Measurements from ENCODE around the gene SPNS3.

SPNS3 gene

DNA sequence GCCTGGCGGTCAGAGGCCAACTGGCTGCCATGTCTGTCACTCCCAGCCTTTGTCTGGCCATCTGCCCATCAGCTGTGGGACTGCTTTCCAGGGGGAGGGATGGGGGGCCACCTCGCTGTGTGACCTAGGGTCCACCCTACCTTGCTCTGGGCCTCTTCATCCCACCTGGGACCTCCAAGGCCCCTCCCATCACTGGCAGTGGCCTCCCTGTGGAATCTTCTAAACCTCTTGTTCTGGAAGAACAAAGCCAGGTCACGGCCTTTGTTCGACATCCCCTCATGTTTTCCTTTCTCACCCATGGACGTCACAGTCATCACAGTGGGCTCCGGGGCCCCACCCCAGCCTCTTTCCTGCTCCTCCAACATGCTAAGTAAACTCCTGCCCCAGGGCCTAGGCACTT is 88.9 kb downstream of the SPNS3 start:
- in situ Hi-C loops (cut with HindIII; ENCODE audit: low sequenced_read_pairs): no loop called here

DNA sequence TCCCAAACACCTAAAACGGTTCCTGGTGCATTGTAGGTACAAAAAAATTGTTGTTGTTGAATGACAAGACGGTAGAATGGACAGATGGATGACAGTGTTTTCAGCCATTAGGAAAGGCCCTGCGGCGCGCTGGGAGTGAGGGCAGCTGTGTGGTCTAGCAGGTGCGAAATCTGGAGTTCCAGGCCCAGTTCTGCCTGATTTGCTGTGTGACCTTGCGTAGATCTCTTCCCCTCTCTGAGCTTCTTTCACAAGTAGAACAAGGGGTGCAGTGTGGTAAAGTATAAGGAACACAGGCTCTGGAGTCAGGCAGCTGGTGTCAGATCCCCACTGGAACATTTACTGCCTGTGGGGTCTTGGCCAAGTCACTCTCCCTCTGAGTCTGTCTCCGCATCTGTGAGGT is 90.2 kb downstream of the SPNS3 start:
- in situ Hi-C loops (cut with HindIII; ENCODE audit: low sequenced_read_pairs): no loop called here

DNA sequence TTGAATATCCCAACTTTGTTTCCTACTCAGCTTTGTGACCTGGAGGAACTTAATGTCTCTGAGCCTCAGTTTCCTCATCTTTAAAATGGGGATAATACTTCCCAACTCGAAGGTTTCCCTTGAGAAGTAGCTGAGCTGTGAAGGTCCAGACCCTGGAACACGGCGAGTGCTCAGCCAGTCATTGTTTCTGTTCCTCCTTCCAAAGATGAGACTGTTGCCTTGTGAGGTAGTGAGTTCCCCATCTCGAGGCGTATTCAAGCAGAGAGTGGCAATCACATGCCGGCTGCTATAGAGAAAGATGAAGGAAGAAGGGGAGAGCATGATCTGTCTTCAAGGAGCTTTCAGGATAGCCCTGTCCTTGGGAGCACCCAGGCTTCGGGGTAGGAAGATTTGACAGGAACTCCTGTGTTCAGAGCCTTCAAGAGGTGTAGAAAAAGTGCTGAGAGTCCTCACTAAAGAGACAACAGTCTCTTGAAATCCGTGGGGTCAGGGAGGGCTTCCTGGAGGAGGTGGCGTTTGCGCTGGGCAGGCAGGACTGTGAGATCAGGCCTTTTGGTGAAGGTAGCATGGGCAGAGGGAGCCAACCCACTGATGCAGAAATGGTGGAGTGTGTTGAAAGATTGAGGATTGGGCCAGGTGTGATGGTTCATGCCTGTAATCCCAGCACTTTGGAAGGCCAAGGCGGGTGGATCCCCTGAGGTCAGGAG is 92.1 kb downstream of the SPNS3 start:
- in situ Hi-C loops (cut with HindIII; ENCODE audit: low sequenced_read_pairs): no loop called here

DNA sequence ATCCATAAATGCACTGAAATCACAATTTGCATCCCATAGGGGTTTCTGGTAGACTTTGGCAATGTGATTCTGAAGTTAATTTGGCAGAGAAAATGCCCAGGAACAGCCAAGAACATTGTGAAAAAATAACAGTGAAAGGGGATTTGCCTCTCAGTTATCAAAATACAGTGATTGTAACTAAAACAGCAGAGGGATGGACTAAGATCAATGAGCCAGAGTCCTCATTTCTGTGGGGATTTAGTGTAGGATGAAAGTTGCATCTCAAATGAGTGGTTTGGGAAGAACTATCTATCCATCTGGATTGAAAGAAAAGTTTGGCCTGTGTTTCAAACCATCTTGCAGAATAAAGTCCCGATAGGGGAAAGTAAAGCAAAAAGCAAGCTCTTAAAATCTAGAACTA is 93.4 kb downstream of the SPNS3 start:
- in situ Hi-C loops (cut with HindIII; ENCODE audit: low sequenced_read_pairs): no loop called here

DNA sequence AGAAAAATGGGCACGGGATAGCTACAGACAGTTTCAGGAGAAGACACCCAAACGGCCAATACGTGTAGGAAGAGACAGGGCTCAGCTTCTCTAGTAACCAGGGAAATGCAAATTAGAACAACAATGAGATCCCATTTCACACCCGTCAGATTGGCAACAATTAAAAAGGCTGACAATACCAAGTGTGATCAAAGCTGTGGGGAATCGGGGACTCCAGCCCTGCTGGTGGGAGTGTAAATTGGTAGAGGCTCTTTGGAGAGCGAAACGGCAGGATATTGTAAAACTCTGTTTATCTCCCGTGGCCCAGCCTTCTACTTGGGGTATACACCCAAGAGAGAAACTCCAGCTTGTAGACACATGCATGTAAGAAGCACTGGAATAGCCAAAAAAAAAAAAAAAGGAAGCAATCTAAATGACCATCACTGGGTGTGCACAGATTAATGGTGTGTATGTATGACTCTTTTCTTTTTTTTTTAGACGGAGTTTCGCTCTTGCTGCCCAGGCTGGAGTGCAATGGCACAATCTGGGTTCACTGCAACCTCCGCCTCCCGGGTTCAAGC is 93.9 kb downstream of the SPNS3 start:
- in situ Hi-C loops (cut with HindIII; ENCODE audit: low sequenced_read_pairs): no loop called here

DNA sequence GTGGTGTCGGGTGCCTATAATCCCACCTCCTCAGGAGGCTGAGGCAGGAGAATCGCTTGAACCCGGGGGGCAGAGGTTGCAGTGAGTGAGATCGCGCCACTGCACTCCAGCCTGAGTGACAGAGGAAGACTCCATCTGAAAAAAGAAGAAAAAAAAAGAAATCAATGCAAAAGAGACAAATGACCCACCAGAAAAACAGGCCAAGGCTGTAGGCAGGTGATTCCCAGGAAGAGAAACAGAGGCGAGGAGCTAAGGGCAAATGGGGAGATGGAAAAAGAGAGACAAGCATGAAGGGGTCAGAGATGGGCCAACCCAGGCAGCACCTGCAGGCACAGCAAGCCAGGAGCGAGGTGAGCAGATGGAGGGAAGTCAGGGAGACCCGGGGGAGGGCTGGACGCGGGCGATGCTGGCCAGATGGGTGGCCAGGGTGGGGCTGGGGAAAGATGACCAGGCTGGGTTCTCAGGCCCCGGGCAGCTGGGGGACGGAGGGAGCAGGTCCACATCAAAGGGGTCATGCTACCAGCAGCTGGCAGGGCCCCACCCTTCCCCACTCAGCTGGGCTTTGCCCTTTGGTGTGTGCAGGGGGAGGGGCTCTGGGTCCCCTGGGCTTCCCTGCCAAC is 95.9 kb downstream of the SPNS3 start:
- in situ Hi-C loops (cut with HindIII; ENCODE audit: low sequenced_read_pairs): no loop called here

DNA sequence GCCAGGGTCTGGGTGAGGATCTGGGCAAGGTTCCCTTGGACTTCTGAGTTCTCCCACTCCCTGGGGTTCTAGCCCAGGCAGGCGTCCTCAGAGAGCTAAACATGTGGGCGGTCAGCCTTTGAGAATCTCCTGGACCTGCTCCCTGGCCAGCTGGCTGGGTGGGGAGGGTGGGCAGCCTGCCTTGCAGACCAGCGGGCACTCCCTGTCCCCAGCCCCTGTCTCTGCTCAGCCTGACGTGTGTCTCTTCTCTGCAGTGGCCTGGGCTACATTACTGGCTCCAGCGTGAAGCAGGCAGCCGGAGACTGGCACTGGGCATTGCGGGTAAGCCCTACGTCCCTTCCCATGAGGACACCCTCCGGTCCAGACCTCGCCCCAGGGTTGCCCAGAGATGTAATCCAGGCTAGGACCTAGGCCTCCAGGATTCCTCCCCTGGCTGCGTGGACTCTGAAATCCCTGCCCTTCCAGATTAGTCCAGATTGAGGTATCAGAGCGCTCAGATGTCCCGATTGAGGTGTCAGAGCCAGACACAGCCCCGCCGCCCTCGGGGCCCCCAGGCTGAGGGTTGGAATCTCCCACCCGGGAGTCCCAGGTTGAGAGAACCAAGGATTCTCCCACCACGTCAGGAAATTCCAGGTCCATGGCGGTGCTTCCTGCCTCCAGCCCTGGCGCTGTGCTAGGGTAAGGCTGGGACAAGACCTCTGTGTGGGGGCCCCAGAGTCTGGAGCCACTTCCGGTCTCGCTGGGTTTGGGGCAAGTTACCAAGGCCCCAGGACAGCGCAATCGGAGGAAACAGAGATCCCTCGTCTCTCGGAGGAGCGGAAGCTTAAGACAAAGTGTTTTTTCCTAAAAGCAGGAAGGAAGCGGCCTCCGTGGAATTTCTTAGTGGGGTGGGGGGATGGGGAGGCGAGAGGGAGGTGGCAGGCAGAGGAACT is 97.3 kb downstream of the SPNS3 start:
- in situ Hi-C loops (cut with HindIII; ENCODE audit: low sequenced_read_pairs): no loop called here

DNA sequence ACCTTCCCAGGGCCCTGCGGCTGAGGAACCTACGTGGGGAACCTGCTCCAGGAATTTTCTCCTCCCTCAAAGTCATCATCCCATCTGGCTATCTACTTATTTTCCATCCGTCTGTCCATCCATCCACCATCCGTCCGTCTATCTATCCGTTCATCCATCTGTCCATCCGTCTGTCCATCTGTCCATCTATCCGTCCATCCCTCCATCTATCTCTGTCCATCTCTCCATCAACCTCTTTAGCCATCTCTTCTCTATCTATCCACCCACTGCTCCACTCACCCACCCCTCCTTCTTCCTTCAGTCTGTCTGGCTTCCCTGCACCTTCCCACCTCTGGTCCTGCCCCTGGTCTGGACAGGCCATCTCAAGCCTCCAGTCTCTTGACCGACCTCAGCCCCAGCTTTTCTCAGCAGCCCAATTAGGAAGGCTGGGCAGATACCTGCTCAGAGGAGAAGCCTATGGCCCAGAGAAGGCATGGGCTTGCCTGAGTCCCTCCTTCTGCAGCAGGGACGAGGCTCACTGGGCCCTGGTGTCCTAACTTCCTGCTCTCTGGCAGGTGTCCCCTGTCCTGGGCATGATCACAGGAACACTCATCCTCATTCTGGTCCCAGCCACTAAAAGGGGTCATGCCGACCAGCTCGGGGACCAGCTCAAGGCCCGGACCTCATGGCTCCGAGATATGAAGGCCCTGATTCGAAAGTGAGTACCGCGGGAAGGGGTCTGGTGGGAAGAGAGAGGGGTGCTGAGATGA is 98.4 kb downstream of the SPNS3 start:
- in situ Hi-C loops (cut with HindIII; ENCODE audit: low sequenced_read_pairs): no loop called here

DNA sequence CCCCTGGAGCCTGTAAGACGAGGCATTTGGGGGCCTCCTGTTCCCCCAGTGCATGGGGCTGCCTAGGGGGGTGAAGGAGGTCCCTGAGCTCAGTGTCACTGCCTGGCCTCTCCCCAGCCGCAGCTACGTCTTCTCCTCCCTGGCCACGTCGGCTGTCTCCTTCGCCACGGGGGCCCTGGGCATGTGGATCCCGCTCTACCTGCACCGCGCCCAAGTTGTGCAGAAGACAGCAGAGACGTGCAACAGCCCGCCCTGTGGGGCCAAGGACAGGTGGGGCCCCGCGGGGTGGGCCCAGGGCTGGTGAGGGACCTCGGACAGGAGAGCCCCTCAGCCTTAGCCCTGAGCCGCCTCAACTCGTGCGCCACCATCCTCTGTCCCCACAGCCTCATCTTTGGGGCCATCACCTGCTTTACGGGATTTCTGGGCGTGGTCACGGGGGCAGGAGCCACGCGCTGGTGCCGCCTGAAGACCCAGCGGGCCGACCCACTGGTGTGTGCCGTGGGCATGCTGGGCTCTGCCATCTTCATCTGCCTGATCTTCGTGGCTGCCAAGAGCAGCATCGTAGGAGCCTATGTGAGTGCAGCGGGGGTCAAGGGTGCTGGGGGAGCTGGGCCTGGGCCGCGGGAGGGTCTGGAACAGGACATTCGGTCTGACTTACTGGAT is 99.3 kb downstream of the SPNS3 start:
- in situ Hi-C loops (cut with HindIII; ENCODE audit: low sequenced_read_pairs): no loop called here

DNA sequence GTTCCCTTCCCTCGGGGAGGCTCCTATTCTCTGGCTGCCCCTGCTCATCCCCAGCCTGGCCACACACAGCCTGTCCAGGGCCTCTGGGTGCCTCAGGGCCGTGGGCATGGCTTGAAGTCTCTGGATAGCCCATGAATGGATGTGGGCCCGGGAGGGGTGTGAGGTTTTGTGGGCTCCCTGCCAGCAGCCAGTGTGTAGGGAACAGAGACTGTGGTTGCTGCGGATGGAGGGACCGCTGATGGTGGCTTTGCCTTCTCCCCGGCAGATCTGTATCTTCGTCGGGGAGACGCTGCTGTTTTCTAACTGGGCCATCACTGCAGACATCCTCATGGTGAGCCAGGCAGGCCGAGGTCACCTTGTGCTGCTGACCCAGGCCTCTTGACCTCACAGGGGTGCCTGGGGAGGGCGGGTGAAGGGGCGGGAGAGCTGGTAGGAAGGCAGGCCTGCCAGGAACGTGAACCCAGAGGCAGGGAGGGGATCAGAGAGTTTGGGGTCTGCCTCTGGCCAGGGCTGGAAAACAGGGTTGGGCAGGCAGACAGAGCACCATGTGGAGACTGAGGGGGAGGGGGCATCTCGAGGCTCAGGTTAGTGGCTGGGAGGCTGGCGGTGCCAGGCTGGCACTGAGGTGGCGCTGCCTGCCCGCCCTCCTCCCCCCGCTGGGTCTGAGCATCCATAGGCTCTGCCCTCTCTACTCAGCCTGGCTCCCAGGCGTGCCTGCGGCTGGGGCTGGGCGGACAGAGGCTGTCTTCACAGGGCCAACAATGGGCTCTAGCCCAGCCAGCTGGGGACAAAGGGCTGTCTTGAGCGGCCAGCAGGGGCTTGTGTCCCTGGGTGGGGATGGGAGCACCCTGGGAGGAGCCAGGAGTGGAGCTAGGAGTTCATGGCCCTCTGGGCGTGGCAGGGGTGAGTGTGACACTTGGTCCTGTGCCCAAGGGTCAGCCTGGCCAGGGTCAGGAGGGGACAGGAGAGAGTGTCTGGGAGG is 100.1 kb downstream of the SPNS3 start:
- in situ Hi-C loops (cut with HindIII; ENCODE audit: low sequenced_read_pairs): no loop called here

DNA sequence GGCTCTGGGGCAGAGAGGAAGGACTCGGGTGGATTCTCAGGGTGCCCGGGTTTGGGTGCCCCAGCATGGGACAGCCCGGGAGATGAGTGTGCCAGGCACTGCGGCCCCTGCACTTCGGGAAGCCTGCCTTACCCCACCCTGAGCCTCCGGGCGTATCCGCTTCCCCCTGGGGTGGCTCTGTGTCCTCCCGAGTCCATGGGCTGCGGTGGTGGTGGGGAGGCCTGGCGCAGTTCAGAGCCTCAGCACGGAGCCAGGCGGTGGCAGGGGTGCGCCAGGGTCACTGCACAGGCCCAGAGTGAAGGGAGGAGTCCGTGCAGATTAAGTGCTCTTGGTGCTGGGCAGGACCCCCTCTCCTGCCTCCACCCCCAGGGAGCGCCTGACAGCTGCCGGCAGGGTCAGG is 100.8 kb downstream of the SPNS3 start:
- in situ Hi-C loops (cut with HindIII; ENCODE audit: low sequenced_read_pairs): no loop called here

DNA sequence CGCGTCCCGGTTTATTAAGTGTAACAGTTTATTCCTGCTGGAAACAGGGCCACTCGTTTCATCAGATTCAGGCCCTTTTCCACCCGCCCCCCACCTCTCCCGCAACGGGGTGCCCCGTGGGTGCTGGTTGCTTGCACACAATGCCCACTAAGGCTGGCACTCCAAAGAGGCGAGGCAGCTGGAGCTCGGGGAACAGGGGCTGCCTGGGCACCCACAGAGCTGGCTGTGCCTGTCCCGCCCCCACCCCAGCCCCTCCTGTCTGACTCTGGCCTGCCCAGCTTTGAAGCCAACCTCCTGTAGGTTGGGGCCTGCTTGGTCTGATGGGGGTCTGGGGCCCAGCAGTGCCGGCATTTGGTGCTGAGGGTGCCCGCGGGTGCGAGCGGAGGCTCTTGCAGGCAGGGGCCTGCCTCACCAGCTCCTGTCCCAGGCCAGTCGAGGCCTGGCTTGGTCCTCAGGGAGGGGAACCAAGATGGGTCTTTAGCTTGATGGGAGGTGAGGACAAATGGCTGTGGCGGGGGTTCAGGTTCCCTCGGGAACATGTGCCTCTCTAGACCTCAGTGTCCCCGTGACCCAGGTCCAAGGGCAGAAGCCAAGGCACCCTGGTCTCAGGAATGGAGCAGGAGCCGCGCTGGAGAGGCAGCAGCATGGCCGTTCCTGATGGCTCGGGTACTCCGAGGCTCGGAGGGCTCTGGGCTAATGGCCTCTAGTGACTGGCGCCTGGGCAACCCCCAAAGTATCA is 101.4 kb downstream of the SPNS3 start:
- in situ Hi-C loops (cut with HindIII; ENCODE audit: low sequenced_read_pairs): no loop called here

DNA sequence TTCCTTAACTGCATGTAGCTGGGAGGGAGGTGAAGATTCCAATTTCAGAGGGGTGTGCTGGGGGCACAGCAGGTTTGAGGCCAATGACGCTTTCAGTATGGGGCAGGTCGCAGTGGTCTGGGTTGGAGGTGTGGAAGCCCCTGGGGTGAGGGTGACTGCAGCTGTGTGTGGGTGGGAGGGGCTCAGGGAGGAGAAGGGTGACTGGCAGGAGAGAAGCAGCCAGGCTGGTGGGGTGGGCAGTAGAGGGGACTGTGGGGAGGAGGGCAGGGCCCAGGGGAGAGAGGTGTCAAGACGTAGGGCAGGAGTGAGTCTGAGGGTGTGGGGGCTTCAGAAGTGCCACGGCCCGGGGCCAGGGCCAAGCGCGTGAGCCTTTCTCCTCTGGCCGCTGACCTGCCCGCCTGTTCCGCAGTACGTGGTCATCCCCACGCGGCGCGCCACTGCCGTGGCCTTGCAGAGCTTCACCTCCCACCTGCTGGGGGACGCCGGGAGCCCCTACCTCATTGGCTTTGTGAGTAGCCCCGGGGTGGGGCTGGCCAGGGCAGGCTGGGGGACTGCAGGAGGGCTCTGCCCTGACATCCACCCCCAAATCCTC is 102.0 kb downstream of the SPNS3 start:
- in situ Hi-C loops (cut with HindIII; ENCODE audit: low sequenced_read_pairs): no loop called here

DNA sequence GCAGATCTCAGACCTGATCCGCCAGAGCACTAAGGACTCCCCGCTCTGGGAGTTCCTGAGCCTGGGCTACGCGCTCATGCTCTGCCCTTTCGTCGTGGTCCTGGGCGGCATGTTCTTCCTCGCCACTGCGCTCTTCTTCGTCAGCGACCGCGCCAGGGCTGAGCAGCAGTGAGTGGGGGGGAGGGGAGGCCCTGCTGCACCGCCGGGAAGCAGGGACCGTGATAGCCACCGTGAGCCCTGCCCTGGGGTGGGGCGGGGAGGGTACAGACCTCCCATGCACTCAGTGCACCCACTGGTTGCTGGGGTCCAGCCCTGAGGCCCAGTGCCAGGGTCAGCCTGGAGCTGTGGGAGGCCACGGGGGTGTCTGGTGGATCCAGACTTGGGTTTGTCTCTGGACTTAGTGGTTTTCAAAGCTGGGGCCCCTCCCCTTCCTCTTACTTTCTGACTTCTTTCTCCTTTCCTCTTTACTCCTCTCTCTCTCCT is 102.6 kb downstream of the SPNS3 start:
- in situ Hi-C loops (cut with HindIII; ENCODE audit: low sequenced_read_pairs): no loop called here

DNA sequence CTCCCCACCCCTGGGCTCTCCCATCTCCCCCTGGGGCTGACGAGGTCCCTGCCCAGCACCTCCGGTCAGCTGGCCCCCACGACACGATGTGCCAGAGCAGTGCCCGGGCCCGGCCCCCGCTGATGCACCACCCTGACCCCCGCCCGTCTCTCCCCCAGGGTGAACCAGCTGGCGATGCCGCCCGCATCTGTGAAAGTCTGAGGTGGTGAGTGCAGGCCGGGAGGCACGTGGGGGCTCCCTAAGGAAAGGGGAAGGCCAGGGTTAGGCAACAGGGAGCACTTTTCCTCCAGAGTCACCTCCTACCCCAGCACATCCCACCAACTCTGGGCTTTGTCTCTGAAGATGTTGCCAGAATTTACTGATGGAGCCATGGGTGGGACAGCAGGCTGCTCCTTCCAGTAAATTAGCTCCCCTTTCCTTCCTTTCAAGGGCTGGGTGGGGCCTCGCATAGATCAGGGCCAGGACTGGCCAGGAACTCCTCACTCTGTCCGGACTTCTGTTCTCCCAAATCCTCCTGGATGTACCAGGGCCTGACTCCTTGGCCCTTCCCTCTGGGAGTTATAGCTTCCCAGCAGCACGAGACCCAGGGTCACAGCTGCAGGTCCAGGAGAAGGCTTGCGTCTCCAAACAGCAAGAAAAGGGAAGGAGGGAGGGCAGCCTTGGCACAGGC is 103.1 kb downstream of the SPNS3 start:
- in situ Hi-C loops (cut with HindIII; ENCODE audit: low sequenced_read_pairs): no loop called here
